ENCODE measurements around the gene TUBB.

TUBB gene

GRCh38 chr6:30689022-30689865 lies 30.9 kb upstream of the TUBB start:
- H3K9me3 ChIP-seq (ENCODE audit: severe bottlenecking): no peaks in the 10 kb centered on the region
- H3K4me3 ChIP-seq (ENCODE audit: severe bottlenecking): no peak overlapping the region
- ATAC-seq (ENCODE audit: low read depth) (no peak), DNase-seq (ENCODE audit: low spot score) (no peak)
- H3K36me3 ChIP-seq (ENCODE audit: low read depth): peaks cover 13% of the 10 kb centered on the region
- peaks cover 7% of the 10 kb centered on the region for H3K4me1 ChIP-seq (ENCODE audit: insufficient read depth, poor library complexity, severe bottlenecking)
- TF ChIP-seq, protein P1, sequence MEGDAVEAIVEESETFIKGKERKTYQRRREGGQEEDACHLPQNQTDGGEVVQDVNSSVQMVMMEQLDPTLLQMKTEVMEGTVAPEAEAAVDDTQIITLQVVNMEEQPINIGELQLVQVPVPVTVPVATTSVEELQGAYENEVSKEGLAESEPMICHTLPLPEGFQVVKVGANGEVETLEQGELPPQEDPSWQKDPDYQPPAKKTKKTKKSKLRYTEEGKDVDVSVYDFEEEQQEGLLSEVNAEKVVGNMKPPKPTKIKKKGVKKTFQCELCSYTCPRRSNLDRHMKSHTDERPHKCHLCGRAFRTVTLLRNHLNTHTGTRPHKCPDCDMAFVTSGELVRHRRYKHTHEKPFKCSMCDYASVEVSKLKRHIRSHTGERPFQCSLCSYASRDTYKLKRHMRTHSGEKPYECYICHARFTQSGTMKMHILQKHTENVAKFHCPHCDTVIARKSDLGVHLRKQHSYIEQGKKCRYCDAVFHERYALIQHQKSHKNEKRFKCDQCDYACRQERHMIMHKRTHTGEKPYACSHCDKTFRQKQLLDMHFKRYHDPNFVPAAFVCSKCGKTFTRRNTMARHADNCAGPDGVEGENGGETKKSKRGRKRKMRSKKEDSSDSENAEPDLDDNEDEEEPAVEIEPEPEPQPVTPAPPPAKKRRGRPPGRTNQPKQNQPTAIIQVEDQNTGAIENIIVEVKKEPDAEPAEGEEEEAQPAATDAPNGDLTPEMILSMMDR (IDR thresholded peaks at IDR 0.05; ENCODE audit: poor library complexity, severe bottlenecking): no peak
- H3K27me3 ChIP-seq (ENCODE audit: insufficient read depth, poor library complexity, severe bottlenecking): no peaks in the 10 kb centered on the region
- peak overlapping the region; percentile 95 for H3K27ac ChIP-seq (ENCODE audit: poor library complexity, severe bottlenecking)

DNA sequence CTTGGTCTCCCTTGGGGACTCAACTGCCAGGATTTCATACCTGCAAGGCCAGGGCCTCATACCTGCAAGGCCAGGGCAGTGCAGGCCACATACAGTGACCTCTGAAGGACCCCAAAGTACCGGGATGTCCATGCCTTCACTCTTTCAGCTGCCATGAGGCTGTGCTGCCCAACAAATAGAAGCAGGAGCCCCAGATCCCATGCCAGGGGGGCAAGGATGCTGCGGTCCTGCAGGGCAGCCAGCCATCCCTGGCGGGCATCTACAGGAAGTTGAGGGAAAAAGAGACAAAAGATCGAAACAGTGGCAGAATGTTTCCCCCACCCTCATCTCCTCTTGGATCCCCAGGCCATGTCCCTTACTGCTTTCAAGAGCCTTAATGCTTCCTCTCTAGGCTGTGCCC lies 30.2 kb upstream of the TUBB start:
- Histone ChIP-seq H3K4me3 (ENCODE audit: severe bottlenecking) (peak overlapping the region; percentile 58), H3K27me3 (ENCODE audit: insufficient read depth, poor library complexity, severe bottlenecking) (no peaks in the 10 kb centered on the region), H3K9me3 (ENCODE audit: severe bottlenecking) (no peaks in the 10 kb centered on the region), H3K36me3 (ENCODE audit: low read depth) (peaks cover 8% of the 10 kb centered on the region), H3K4me1 (ENCODE audit: insufficient read depth, poor library complexity, severe bottlenecking) (peaks cover 11% of the 10 kb centered on the region), H3K27ac (ENCODE audit: poor library complexity, severe bottlenecking) (peak overlapping the region; percentile 95)
- DNase-seq (ENCODE audit: low spot score) (no peak), ATAC-seq (ENCODE audit: low read depth) (no peak)
- TF ChIP-seq, protein P1 (IDR thresholded peaks at IDR 0.05; ENCODE audit: poor library complexity, severe bottlenecking): no peak

GRCh38 chr6:30690403-30691207 lies 29.5 kb upstream of the TUBB start, which contains the start of gene NRM:
TSS of gene NRM (minus strand) at chr6:30690984. CDS start at chr6:30690974, 10 bp downstream.
- peak within 1 kb of the TSS; percentile 95 for H3K27ac ChIP-seq (ENCODE audit: poor library complexity, severe bottlenecking)
- H3K36me3 ChIP-seq (ENCODE audit: low read depth): peaks cover 2% of the 10 kb centered on the region
- peak within 1 kb of the TSS; percentile 58 for H3K4me3 ChIP-seq (ENCODE audit: severe bottlenecking)
- H3K9me3 ChIP-seq (ENCODE audit: severe bottlenecking): no peaks in the 10 kb centered on the region
- DNase-seq (ENCODE audit: low spot score) (peak; percentile 91), ATAC-seq (ENCODE audit: low read depth) (peak; percentile 58)
- TF ChIP-seq, protein P1 (IDR thresholded peaks at IDR 0.05; ENCODE audit: poor library complexity, severe bottlenecking): no peak
- H3K27me3 ChIP-seq (ENCODE audit: insufficient read depth, poor library complexity, severe bottlenecking): no peaks in the 10 kb centered on the region
- H3K4me1 ChIP-seq (ENCODE audit: insufficient read depth, poor library complexity, severe bottlenecking): peaks cover 17% of the 10 kb centered on the region

DNA sequence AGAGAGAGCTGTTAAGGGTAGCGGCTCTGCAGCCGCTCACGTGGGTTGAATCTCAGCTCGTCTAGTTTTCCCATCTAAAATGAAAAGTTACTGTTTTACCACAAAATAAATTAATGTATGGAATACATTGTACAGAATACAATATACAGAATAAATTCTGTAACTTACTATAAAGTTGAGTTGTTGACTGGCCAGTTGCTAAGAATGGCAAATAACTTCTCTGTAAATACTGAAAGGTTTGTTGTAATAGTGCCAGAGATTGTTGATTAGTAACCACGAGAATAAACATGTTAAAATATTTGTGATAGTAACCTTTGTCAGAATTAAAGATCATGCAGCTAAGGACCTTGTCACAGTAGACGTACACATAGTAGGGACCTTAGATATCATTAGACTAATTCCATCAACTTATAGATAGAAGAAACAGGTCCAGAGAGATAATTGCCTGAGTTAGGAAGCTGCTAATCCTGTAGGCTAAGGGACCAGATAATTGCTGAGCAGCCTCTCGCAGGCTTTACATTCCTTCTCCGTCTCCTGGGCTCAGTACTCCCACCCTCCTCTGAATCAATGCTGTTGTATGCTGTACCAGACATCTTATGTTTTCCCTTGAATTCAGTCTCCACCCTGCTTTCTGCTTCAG lies 28.8 kb upstream of the TUBB start:
- H3K27ac ChIP-seq (ENCODE audit: poor library complexity, severe bottlenecking): peak overlapping the region; percentile 95
- TF ChIP-seq, protein P1 (IDR thresholded peaks at IDR 0.05; ENCODE audit: poor library complexity, severe bottlenecking): no peak
- H3K36me3 ChIP-seq (ENCODE audit: low read depth): no peaks in the 10 kb centered on the region

More for the DNA sequence above, 28.8 kb upstream of the TUBB start:
- ATAC-seq (ENCODE audit: low read depth) (no peak), DNase-seq (ENCODE audit: low spot score) (no peak)
- Histone ChIP-seq H3K4me1 (ENCODE audit: insufficient read depth, poor library complexity, severe bottlenecking) (peaks cover 19% of the 10 kb centered on the region), H3K9me3 (ENCODE audit: severe bottlenecking) (no peaks in the 10 kb centered on the region), H3K27me3 (ENCODE audit: insufficient read depth, poor library complexity, severe bottlenecking) (no peaks in the 10 kb centered on the region), H3K4me3 (ENCODE audit: severe bottlenecking) (peak overlapping the region; percentile 58)

Measured in RWPE2 (cell line).